ENCODE data around the gene TMEM94.
A peak's percentile ranks its signal among the peaks of the same experiment; 100 is the strongest.
"Not testable (repeated sequence)": the region's sequence is repeated elsewhere in the genome, so short reads cannot be mapped to it uniquely, and the experiment has no call there.

Gene TMEM94

GRCh38 chr17:75511270-75511609, 54.8 kb downstream of the TMEM94 start:
- DNase-seq (ENCODE audit: low read depth), result no peak

GRCh38 chr17:75511610-75512575, 55.5 kb downstream of the TMEM94 start:
- DNase-seq (ENCODE audit: low read depth), result no peak

- DNase-seq (ENCODE audit: low read depth), result no peak
Measured at GRCh38 chr17:75512926-75513640, 56.6 kb downstream of the TMEM94 start.

- DNase-seq (ENCODE audit: low read depth), result no peak
Measured at GRCh38 chr17:75513641-75514000, 57.2 kb downstream of the TMEM94 start.

- no peak for DNase-seq (ENCODE audit: low read depth)
Measured at GRCh38 chr17:75514299-75514918, 58.0 kb downstream of the TMEM94 start.

GRCh38 chr17:75514919-75515495, 58.6 kb downstream of the TMEM94 start:
- no peak for DNase-seq (ENCODE audit: low read depth)

- peak; percentile 62 for DNase-seq (ENCODE audit: low read depth)
Measured at GRCh38 chr17:75515496-75516254, 59.2 kb downstream of the TMEM94 start, which contains the start of gene CASKIN2. TSS of gene CASKIN2 (minus strand) at chr17:75515537. CDS start at chr17:75513804, 1,733 bp downstream.

GRCh38 chr17:75516255-75516618, 59.8 kb downstream of the TMEM94 start, which contains the start of gene TSEN54:
TSS of gene TSEN54 (plus strand) at chr17:75516528. CDS start at chr17:75516561, 33 bp downstream.
- DNase-seq (ENCODE audit: low read depth), result peak; percentile 33

- no peak for DNase-seq (ENCODE audit: low read depth)
Measured at GRCh38 chr17:75516619-75517296, 60.3 kb downstream of the TMEM94 start.

- no peak for DNase-seq (ENCODE audit: low read depth)
Measured at GRCh38 chr17:75517297-75517865, 60.9 kb downstream of the TMEM94 start.

- no peak for DNase-seq (ENCODE audit: low read depth)
Measured at GRCh38 chr17:75518201-75518600, 61.8 kb downstream of the TMEM94 start.

GRCh38 chr17:75518983-75519537, 62.6 kb downstream of the TMEM94 start:
- DNase-seq (ENCODE audit: low read depth), result no peak

- DNase-seq (ENCODE audit: low read depth), result not testable (repeated sequence)
Measured at GRCh38 chr17:75520413-75520812, 64.0 kb downstream of the TMEM94 start.

- DNase-seq (ENCODE audit: low read depth), result no peak
Measured at GRCh38 chr17:75521290-75521689, 64.9 kb downstream of the TMEM94 start.

- no peak for DNase-seq (ENCODE audit: low read depth)
Measured at GRCh38 chr17:75521951-75522727, 65.7 kb downstream of the TMEM94 start.

GRCh38 chr17:75523647-75524046, 67.2 kb downstream of the TMEM94 start:
- no peak for DNase-seq (ENCODE audit: low read depth)

GRCh38 chr17:75524269-75524969, 68.0 kb downstream of the TMEM94 start:
- no peak for DNase-seq (ENCODE audit: low read depth)

- DNase-seq (ENCODE audit: low read depth), result no peak
Measured at GRCh38 chr17:75524970-75525805, 68.8 kb downstream of the TMEM94 start, which contains the start of gene LLGL2. TSS of gene LLGL2 (plus strand) at chr17:75525697. CDS start at chr17:75543427, 17,730 bp downstream.

Data from HS-27A (cell line).